CD4-positive, alpha-beta T cell treated with Interferon alpha-2 for 1 hour (primary cell): ENCODE measurements around the gene KLK14.

Experiments used
- DNase-seq, 2 donors: peaks; one replicate each; pipeline ENCODE4 v3.0.0-alpha.2; 2020 to 2022

KLK14 gene

DNA sequence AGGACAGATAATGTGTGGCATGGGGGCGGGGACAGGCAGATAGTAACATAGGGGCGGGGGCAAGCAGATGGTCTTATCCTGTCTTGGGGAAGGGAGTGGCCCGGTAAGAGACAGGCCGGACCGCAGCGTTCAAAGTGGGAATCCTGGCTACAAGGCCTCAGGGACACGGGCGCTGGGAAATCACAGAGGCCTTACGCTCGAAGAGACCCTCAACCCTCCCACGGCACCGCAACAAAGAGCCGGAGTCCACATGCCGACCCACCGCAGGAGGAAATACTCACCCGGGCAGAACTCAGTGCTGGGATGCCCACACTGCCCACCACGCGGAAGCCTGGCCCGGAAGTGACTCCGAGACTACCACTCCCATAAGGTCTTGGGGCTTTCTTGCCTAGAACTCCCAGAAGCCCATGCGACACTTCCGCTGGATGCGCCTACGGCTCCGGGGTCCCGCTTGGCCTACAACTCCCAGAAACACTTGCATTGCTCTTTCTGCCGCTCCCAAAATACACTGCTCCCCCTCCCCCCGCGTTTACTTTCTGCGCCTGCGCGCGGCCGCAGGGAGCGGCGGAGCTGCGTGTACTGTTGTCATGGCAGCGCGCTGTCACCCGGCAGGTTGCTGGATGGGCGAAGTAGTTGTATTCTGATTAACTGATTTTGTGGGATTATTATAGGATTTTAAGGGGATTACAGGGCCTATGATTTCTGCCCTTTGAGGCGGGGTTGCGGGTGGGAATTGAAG, 25.5 kb upstream of the KLK14 start, which contains the start of gene CTU1:
Gene CTU1, minus strand, starts transcription at position 344 of the 739 bp plus-strand sequence. CDS start 3,840 bp downstream, outside the sequence.
- peak; percentile 99 for DNase-seq

DNA sequence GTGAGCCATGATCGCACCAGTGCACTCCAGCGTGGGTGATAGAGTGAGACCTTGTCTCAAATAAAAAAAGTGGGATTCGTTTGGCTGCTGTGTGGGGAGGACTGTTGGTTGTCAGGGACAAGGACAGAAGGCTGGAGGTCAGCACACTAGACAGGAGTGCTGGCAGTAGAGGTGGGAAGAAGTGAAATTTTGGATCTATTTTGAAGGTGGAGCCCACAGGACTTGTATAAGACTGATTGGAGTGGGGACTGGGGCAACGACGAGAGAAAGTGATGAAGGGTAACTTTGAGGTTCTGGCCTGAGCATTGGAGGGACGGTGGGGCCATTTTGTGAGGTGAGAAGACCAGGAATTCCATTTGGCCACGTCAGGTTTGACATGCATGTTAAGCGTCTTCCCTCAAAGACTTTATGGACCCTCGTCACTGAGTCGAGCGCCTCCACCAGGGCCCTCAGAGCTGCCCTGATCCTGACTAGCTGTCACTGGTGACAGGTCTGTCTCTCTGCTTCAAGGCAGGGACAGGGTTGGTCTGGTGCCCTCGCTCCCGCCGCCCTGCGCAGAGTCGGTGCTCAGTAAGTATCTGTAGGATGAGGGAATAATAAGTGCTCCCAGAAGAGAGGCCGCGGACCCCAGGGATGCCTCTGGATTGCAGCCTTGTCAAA, 24.8 kb upstream of the KLK14 start:
- no peak for DNase-seq

- DNase-seq, result no peak
These were observed 21.2 kb upstream of the KLK14 start for GRCh38 chr19:51103926-51104341.

- no peak for DNase-seq
These were observed 20.3 kb upstream of the KLK14 start for GRCh38 chr19:51102991-51103390.

GRCh38 chr19:51101171-51101865, 18.6 kb upstream of the KLK14 start:
- DNase-seq, result no peak

DNA sequence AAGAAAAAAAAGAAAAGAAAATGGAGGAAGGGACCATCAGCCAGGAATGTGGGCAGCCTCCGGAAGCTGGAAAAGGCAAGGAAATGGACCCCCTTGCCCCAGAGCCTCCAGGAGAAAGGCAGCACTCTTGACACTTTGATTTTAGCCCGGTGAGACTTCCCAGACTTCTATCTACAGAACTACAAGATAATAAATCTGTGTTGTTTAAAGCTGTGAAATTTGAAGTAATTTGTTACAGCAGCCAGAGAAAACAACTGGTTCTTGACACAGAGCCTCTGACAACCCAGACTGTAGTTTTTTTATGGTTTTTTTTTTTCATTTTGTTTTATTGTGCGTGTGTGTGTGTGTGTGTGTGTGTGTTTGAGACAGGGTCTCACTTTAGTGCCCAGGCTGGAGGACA, 17.9 kb upstream of the KLK14 start:
- DNase-seq, result no peak

DNA sequence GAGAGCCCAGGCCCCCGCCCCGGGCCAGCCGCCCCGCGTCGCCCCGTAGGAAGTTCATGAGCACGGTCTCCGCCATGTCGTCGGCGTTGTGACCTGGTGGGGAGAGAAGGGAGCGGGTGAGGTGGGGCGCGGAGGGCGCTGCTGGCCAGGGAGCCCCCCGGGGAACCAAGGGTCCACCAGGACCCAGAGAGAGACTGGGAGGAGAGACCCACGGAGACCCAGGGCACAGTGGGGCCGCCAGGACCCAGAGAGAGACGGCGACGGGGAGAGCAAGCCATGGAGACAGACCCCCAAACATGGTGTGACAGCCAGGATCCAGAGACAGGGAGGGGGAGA, 16.3 kb upstream of the KLK14 start:
- DNase-seq, result no peak

- DNase-seq, result peak; percentile 49 to 63
These were observed 15.8 kb upstream of the KLK14 start for GRCh38 chr19:51098365-51099046.

DNA sequence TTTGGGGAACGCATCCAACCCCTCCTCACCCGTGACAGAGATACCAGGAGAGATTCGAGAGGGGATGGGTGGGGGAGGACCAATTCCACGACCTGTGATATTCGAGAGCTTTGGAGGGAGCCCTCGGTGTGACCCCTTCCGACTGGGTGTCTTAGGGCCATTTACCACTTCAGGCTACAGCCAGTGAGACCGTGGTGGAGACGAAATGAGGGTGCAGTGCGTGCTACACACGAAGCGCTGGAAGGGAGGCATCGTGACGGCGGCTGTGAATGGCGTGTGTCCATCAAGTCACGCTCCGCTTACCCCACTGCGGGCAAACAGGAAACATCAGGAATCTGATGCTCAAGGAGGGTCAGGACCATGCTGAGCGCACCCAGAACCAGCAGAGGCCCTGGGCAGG, 15.1 kb upstream of the KLK14 start:
- DNase-seq, result no peak

GRCh38 chr19:51097166-51097738, 14.6 kb upstream of the KLK14 start:
- DNase-seq, result peak; percentile 62 to 70

DNA sequence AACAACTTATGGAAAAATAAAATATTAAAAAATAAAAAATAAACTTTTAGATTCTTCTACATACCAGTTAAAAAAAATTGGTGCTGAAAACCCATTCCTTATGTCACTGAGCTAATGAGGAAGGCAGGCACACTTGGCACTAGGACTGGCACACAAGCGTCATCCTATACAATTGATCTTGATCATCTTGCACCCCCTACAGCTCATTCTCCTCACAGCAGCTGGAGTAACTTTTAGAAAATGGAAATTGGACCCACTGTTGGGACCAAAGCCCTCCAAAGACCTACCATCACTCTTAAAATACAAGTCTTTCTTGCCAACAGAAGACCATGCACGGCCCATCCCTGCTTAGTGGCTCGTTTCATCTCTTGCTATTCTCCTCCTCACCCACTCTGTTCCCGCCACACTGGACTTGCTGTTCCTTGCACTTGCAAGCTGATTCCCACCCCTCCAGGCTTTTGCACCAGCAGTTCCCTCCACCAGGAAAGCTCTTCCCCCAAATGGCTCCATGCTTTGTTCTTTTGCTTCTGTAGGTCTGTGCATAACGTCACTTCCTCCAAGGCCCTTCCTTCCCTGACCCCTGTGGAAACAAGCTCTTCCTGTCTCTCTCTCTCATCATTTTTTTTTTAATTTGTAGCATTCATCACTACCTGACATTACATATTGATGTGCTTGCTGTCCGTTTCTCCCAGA, 13.9 kb upstream of the KLK14 start:
- peak in 1 of 2 donors; percentile 12 for DNase-seq

- peak; percentile 12 to 31 for DNase-seq
These were observed 12.1 kb upstream of the KLK14 start for GRCh38 chr19:51094696-51095279.

GRCh38 chr19:51093510-51094345, 11.0 kb upstream of the KLK14 start:
- DNase-seq, result no peak

DNA sequence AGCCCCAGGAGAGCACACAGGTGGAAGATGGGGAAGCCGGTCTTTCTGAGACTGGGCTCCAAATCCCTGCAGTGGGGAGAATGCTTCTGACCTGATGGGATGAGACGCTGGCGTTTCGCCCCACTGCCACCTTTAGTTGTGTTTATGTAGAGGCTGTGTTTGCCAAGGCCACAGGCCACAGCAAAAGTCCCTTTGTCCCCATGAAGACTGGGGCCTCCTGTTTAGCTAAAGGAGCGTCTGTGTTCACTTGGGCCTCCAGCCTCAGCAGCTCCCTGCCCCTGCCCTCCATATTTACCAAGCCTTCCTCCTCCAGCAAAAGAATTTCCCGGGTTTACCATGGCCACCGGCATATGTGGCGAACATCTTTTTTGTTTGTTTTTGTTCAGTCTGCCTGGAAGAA, 10.4 kb upstream of the KLK14 start:
- no peak for DNase-seq

DNA sequence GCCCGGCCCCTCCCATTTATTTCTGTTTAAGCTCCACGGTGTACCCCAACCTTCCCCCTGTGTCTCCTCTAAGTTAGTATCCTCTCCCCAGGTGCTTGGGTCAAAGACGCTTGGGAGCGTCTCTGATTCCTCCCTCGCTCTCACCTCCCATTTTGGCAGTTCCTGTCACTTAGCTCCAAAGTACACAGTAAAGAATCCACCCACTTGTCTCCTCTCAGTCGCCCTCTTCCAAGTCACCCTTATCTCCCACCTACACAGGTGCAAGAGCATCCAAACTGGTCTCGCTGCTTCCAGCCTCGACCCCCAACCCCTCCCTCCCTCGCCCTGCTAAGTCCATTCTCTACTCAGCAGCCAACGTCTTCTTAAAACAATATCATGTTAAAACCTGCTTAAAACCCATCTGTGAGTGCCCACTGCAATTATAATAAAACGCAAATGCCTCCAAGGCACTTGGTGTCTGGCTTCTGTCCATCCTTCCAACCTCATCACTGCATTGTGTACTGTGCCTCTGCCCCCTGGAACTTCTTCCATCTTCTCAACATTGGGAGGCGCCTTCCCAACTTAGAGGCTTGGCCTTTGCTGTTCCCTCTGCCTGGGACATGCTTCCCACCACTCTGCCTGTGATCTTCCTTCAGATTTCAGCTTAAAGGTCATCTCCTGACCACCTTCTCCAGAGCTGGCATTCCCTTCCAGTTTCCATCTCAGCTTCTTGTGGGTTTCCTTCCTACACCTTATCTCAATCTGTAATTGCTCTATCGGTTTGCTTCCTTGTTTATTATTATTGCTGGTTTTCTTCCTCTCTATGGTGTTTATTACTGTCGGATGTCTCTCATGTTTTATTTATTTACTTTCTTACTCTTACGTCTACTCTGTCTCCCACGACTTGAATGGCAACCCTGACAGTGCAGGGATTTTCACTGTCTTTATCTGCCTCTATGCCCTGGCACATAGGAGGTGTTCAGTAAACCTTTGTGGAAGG, 9.5 kb upstream of the KLK14 start:
- DNase-seq, result no peak

GRCh38 chr19:51091126-51091525, 8.4 kb upstream of the KLK14 start:
- DNase-seq, result no peak

DNA sequence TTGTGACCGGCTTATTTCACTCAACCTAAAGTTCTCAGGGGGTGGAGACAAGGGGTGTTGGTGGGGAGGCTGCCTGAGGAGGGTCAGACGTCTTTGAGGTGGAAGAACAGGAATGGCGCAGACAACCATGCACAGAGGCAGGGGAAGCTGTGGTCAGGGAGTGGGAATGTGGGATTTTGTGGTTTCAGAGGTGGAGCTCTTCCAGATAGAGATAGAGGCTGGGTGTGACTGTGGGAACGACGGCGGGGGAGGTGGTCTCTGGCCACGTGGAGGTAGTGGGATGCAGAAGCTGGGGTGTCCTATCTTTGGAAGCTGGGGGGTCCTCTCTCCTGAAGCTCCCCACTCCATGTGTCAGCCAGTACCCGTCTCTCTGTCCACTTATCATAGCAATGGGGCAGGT, 7.8 kb upstream of the KLK14 start:
- DNase-seq, result no peak

- no peak for DNase-seq
These were observed 7.1 kb upstream of the KLK14 start for GRCh38 chr19:51089786-51090185.

DNA sequence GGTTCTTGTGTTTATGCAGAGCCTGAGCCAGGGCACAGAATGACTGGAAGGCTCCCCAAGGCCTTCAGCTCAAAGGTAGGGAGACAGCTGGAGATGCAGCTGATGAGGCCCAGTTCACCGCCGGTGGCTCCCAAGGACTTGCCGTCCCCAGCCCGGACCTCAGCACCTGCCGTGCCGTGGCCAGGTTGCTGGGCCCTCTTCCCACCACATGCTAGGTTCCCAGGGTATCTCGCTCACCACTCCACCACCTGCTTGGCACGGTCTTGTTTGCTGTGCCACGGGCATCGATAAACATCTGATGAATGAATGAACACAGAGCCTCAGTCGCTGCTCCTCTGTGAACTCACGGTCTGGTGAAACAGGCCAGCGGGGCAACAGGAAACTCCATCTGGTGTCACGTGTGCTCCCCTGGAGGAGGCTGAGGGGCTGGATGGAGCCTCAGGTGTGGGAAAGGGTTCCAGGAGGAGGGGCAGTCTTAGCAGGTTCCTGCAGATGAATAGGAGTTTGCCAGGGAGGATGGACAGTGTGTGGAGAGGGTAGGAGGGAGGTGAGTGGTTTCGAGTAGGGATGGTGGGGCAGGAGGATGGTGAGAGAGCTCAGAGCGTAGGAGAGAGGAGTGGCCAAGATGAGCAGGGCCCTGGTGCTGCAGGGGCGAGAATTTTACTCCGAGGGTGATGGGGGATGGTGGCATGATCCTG, 3.6 kb upstream of the KLK14 start:
- DNase-seq, result no peak
